DND-41 (cell line): ENCODE results near the gene LGALS3BP.

Experiments used
- ATAC-seq: fragments of 200-7000 bp; cut with Tn5 transposase; 3 replicates; pipeline ENCODE4 v1.9.1; 2021; ENCODE audit warnings: low read depth; ENCODE audit not compliant: insufficient read depth
- DNase-seq: peaks from one replicate; pipeline ENCODE4 v3.0.0-alpha.2; 2020
- H2AFZ ChIP-seq: 2 replicates; pipeline ENCODE4 v1.6.0; 2012; ENCODE audit warnings: low read depth, low read length
- H3K27ac ChIP-seq: 2 replicates; pipeline ENCODE4 v1.5.1; 2012; ENCODE audit warnings: low read length, inconsistent platforms
- H3K27me3 ChIP-seq: fragments of 200-600 bp; sonication (generic); 2 replicates; pipeline ENCODE4 v1.6.0; 2012; ENCODE audit warnings: low read length, mild to moderate bottlenecking, inconsistent platforms; ENCODE audit not compliant: insufficient read depth, poor library complexity
- H3K36me3 ChIP-seq: 2 replicates; pipeline ENCODE4 v1.5.1; 2012; ENCODE audit warnings: low read length, inconsistent platforms; ENCODE audit not compliant: insufficient read depth
- H3K4me1 ChIP-seq: 2 replicates; pipeline ENCODE4 v1.5.1; 2012; ENCODE audit warnings: mild to moderate bottlenecking, low read length; ENCODE audit not compliant: insufficient read depth
- H3K4me2 ChIP-seq: 2 replicates; pipeline ENCODE4 v1.6.0; 2012; ENCODE audit warnings: mild to moderate bottlenecking, moderate library complexity, low read length, inconsistent platforms; ENCODE audit not compliant: insufficient read depth
- H3K4me3 ChIP-seq, 2 experiments: fragments of 200-600 bp in 1 of 2; shearing (Covaris generic) in 1 of 2; 2 replicates each; pipeline ENCODE4 v1.5.1; 2012 to 2016; ENCODE audit warnings: inconsistent platforms in 2 of 2, low read length in 2 of 2, mild to moderate bottlenecking in 2 of 2, low read depth in 1 of 2, moderate library complexity in 1 of 2
- H3K79me2 ChIP-seq: 2 replicates; pipeline ENCODE4 v1.6.0; 2012; ENCODE audit warnings: low read length, inconsistent platforms; ENCODE audit not compliant: insufficient read depth
- H3K9ac ChIP-seq: 2 replicates; pipeline ENCODE4 v1.6.0; 2012; ENCODE audit warnings: low read depth, mild to moderate bottlenecking, inconsistent platforms, low read length, moderate library complexity
- H3K9me3 ChIP-seq: 2 replicates; pipeline ENCODE4 v1.5.1; 2012; ENCODE audit warnings: low read length, moderate library complexity, mild to moderate bottlenecking, inconsistent platforms; ENCODE audit not compliant: insufficient read depth, severe bottlenecking
- H4K20me1 ChIP-seq: 2 replicates; pipeline ENCODE4 v1.6.0; 2012; ENCODE audit warnings: low read length; ENCODE audit not compliant: insufficient read depth
- CTCF ChIP-seq: IDR thresholded peaks from 2 replicates; pipeline ENCODE4 v1.5.1; 2012; ENCODE audit warnings: borderline replicate concordance, low read length, moderate library complexity, mild to moderate bottlenecking; ENCODE audit not compliant: poor library complexity, severe bottlenecking; ENCODE audit errors: extremely low read depth
- EZH2 ChIP-seq: IDR thresholded peaks from 3 replicates; pipeline ENCODE4 v1.6.1; 2012; ENCODE audit warnings: borderline replicate concordance, low read depth, mild to moderate bottlenecking, moderate library complexity, low read length, inconsistent platforms; ENCODE audit not compliant: severe bottlenecking

The LGALS3BP gene

GRCh38 chr17:79006794-79007503, 27.2 kb upstream of the LGALS3BP start:
- Histone ChIP-seq H3K9ac (no peak overlapping the region), H4K20me1 (peaks cover 58% of the 10 kb centered on the region), H3K79me2 (peaks cover 75% of the 10 kb centered on the region), H3K27me3 (no peaks in the 10 kb centered on the region), H3K4me3 (peak overlapping the region in 1 of 2 experiments; percentile 100; a peak in 2 of 4 replicates), H2AFZ (no peak overlapping the region), H3K4me1 (peaks cover 47% of the 10 kb centered on the region), H3K4me2 (peak overlapping the region; percentile 90), H3K9me3 (no peaks in the 10 kb centered on the region), H3K27ac (peak overlapping the region; percentile 25; the same call in 1 of the 2 replicates), H3K36me3 (peaks cover 37% of the 10 kb centered on the region)
- DNase-seq: no peak
- no peak for ATAC-seq
- no peak for TF ChIP-seq CTCF
- TF ChIP-seq EZH2: no peak

- H2AFZ ChIP-seq: no peak overlapping the region
- no peak for TF ChIP-seq CTCF
- peaks cover 47% of the 10 kb centered on the region for H3K4me1 ChIP-seq
- peak overlapping the region; percentile 7; the same call in 1 of the 2 replicates for H3K9ac ChIP-seq
- ATAC-seq: no peak
- H3K36me3 ChIP-seq: peaks cover 42% of the 10 kb centered on the region
- DNase-seq: no peak
- H3K27me3 ChIP-seq: no peaks in the 10 kb centered on the region
- H3K27ac ChIP-seq: peak overlapping the region; percentile 35
- H3K79me2 ChIP-seq: peaks cover 84% of the 10 kb centered on the region
- H3K9me3 ChIP-seq: no peaks in the 10 kb centered on the region
- H4K20me1 ChIP-seq: peaks cover 67% of the 10 kb centered on the region
- no peak overlapping the region for H3K4me3 ChIP-seq
- H3K4me2 ChIP-seq: peak overlapping the region; percentile 42; the same call in 1 of the 2 replicates
Observed at GRCh38 chr17:79006046-79006445, 26.3 kb upstream of the LGALS3BP start.

GRCh38 chr17:79005063-79005861, 25.5 kb upstream of the LGALS3BP start:
- Histone ChIP-seq H3K4me1 (peaks cover 43% of the 10 kb centered on the region), H2AFZ (no peak overlapping the region), H3K27me3 (no peaks in the 10 kb centered on the region), H3K9me3 (no peaks in the 10 kb centered on the region), H3K4me3 (no peak overlapping the region), H3K27ac (peak overlapping the region; percentile 35), H3K9ac (no peak overlapping the region), H3K4me2 (peak overlapping the region; percentile 42), H3K36me3 (peaks cover 49% of the 10 kb centered on the region), H3K79me2 (peaks cover 91% of the 10 kb centered on the region), H4K20me1 (peaks cover 75% of the 10 kb centered on the region)
- DNase-seq (peak; percentile 46), ATAC-seq (no peak)
- TF ChIP-seq CTCF (no peak), EZH2 (no peak)
